CD4-positive, alpha-beta T cell treated with Interferon alpha-2 for 1 hour (primary cell): Measurements from ENCODE around the gene AXL.
"Not testable (repeated sequence)": the region's sequence is repeated elsewhere in the genome, so short reads cannot be mapped to it uniquely, and the experiment has no call there.

ENCODE experiments used
- DNase-seq, 2 donors: peaks; one replicate each; pipeline ENCODE4 v3.0.0-alpha.2; 2020 to 2022

AXL gene

GRCh38 chr19:41206926-41207750 is 11.9 kb upstream of the AXL start:
- DNase-seq: no peak

DNA sequence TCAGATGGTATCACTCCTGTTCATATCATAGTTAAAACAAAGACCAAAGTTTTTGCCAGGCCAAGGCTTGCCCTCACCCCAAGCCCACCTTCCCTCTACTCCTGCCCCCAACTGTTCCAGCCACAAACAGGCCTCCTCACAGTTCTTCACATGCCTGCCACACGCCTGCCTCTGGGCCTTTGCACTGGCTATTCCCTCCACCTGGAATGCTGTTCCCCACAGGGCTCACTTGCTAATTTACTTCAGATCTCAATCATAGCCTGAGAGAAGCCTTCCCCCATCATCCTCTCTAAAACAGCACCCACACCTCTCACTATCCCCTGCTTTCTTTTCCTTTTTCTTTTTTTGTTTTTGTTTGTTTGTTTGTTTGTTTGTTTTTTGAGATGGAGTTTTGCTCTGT is 4.9 kb upstream of the AXL start:
- DNase-seq: no peak

GRCh38 chr19:41217741-41218140 is 1.3 kb upstream of the AXL start:
- DNase-seq: no peak

DNA sequence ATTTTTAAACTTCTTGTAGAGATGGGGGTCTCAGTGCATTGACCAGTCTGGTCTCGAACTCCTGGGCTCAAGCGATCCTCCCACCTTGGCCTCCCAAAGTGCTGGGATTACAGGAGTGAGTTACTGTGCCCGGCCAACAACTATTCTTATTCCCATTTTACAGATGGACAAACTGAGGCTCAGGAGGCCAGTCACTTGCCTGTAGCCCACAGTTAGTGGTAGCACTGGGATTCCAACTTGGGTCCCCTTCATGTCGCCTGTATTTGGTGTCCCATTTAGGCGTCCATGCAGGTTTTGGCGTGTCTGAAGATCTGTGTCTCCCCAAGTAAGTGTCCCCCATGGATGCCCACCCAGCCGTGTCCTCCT is 791 bp upstream of the AXL start:
- DNase-seq: no peak

- no peak for DNase-seq
Measured at GRCh38 chr19:41219924-41220567, 1.0 kb downstream of the AXL start.

DNA sequence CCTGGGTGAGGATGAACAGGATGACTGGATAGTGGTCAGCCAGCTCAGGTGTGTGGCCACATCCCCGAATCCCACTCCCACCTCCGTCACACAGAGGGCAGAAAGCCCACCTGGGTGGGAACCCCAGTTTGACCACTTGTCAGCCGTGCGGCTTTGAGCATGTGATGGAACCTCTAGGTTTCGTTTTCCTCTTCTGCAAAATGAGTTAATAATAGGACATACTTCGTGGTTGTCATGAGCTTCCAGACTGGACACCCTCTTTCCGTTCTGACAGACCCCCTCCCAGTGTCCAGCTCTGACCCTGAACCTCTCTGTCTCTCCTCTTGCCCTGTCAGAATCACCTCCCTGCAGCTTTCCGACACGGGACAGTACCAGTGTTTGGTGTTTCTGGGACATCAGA is 1.8 kb downstream of the AXL start:
- no peak for DNase-seq

DNA sequence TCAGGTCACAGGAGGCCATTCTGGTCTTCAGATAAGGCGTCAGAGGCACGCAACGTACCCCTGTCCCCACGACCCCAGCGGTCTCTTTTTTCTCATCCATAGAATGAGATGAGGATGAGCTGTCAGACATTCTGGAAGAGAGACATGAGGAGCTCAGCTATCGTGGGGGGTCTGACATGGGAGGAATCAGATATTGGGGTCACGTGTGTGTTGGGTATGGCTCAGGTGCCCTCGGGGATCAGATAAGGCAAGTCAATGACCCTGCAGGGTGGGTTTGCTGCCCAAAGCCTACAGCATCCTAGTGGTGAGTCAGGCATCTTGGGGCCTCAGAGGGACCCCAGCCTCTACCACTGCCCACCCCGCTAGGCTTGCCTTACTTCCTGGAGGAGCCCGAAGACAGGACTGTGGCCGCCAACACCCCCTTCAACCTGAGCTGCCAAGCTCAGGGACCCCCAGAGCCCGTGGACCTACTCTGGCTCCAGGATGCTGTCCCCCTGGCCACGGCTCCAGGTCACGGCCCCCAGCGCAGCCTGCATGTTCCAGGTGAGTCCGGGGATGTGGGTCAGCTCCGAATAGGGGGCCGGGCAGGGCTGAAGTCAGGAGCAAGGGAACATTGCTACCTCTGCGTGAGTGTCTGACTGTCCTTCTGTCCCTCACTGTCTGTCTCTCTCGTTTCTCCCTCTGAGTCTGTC is 2.6 kb downstream of the AXL start:
- no peak for DNase-seq

DNA sequence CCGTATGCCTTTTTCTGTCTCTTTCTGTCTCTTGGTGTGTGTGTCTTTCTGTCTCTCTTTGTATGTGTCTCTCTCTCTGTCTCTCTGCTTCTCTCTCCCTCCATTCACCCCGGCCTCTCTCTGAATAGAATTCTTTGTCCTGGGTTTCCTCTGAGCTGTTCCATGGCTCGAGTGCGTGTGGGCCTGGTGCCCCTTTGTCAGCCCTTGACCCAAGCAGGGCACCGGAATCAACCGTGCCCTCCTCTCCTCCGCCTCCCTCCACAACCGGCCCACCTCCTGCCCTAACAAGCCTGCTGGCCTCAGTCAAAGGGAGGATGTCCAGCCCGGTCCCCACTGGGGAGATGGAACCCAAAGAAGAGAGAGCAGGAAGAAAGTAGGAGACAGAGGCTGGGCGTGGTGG is 3.2 kb downstream of the AXL start:
- no peak for DNase-seq

DNA sequence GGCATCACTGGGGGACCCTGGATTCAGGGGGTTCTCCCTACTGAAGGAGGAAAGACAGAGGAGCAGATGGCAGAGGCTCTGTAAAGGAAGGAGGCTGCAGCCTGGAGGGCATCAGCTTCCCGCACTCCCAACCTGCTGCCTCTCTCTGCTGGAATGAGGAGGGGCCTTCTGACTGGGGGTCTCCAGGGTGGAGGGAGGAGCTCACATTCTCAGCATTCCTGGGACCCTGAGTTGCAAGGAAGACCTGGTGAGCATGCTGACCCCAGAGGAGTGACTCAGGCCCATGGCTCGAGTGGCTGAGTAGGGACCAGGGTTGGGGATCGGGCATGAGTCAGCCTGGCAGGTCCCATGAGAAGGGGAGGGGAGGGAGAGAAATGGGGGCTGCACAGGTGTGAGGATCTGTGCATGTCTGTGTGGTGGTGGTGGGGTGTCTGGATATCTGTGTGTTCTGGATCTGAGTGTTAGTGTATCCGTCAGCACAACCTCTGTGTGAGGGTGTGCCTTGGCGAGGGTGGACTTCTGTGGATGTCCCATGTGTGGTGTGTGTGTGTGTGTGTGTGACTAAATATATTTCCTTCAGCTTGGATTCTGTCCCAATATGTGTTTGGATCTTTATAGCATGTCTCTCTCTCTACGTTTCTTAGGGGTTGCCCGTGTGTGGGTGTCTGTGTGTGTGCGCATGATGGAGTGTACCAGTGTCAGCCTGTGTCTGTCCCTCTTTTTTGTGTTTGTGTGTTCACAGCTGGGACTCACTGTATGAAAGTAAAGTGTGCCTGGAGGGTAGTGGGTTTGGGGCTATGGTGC is 4.6 kb downstream of the AXL start:
- no peak for DNase-seq

- DNase-seq: no peak
Measured at GRCh38 chr19:41224632-41225031, 5.6 kb downstream of the AXL start.

- peak in 1 of 2 donors; percentile 27 for DNase-seq
Measured at GRCh38 chr19:41225238-41226052, 6.4 kb downstream of the AXL start.

- peak in 1 of 2 donors; percentile 39 for DNase-seq
Measured at GRCh38 chr19:41226053-41226873, 7.2 kb downstream of the AXL start.

- no peak for DNase-seq
Measured at GRCh38 chr19:41226874-41227390, 7.9 kb downstream of the AXL start.

GRCh38 chr19:41228486-41228885 is 9.5 kb downstream of the AXL start:
- DNase-seq: no peak

DNA sequence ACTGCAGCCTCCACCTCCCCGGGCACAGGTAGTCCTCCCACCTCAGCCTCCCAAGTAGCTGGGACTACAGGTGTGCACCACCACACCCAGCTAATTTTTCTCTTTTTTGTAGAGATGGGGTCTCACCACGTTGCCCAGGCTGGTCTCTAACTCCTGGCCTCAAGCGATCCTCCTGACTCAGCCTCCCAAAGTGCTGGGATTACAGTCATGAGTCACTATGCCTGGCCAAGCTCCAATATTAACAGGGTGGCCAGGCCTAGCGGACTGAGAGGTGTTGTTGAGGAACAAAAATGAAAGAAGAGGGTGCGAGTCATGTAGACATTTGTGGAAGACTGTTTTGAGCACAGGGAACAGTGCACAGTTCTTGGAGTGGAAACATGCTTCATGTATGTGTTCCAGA is 10.3 kb downstream of the AXL start:
- not testable (repeated sequence) for DNase-seq

GRCh38 chr19:41230067-41230857 is 11.2 kb downstream of the AXL start:
- no peak for DNase-seq

- no peak for DNase-seq
Measured at GRCh38 chr19:41232686-41233085, 13.7 kb downstream of the AXL start.

DNA sequence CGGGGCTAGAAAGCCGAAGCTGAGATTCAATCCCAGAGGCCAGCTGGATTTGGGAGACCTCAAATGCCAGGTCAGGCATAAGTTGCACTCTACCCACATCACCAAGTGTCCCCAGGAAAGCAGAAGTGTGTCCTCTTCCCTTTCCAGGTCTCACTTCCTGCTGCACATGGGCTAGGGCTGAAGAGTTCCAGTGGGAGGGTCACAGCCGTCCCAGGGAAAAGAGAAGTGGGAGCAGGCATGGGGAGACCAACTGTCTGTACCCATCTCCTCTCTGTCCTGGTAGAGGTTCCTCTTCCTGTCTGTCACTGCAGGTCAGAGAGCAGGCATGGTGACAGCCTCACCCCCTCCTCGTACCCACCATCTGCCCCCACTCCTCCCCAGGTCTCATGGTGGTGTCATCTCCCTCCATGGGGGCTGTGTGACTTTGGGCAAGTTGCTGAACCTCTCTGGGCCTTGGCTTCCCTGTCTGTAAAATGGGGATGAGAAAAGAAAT is 14.8 kb downstream of the AXL start:
- peak in 1 of 2 donors; percentile 32 for DNase-seq

GRCh38 chr19:41234512-41235168 is 15.6 kb downstream of the AXL start:
- DNase-seq: no peak
